HG02588 (cell line): ENCODE measurements around the gene RPP25.
"Not testable (repeated sequence)": the region's sequence is repeated elsewhere in the genome, so short reads cannot be mapped to it uniquely, and the experiment has no call there.

Experiments
- ATAC-seq: cut with Tn5 transposase; IDR thresholded peaks from one replicate; pipeline ENCODE4 v1.9.1; 2021; ENCODE audit warnings: mild to moderate bottlenecking, moderate library complexity; ENCODE audit not compliant: unreplicated experiment

RPP25 gene

GRCh38 chr15:74924525-74924924 lies 32.0 kb downstream of the RPP25 start:
- ATAC-seq, result no peak

GRCh38 chr15:74920456-74920855 lies 36.1 kb downstream of the RPP25 start:
- no peak for ATAC-seq

GRCh38 chr15:74917676-74918075 lies 38.9 kb downstream of the RPP25 start:
- no peak for ATAC-seq

GRCh38 chr15:74913799-74914198 lies 42.8 kb downstream of the RPP25 start:
- not testable (repeated sequence) for ATAC-seq

GRCh38 chr15:74913041-74913440 lies 43.5 kb downstream of the RPP25 start:
- ATAC-seq, result no peak

GRCh38 chr15:74908635-74909034 lies 47.9 kb downstream of the RPP25 start:
- ATAC-seq, result no peak

GRCh38 chr15:74907163-74907870 lies 49.3 kb downstream of the RPP25 start:
- ATAC-seq, result no peak

GRCh38 chr15:74906450-74907162 lies 50.0 kb downstream of the RPP25 start, which contains the start of gene FAM219B:
TSS of gene FAM219B (minus strand) at chr15:74906851. CDS start at chr15:74906800, 51 bp downstream.
- peak; percentile 83 for ATAC-seq

- ATAC-seq, result peak; percentile 26
These were observed 50.5 kb downstream of the RPP25 start for GRCh38 chr15:74906067-74906449.
